IPS-18a (cell line): Measurements from ENCODE around the gene KCNJ6.
"Not testable (repeated sequence)": the region's sequence is repeated elsewhere in the genome, so short reads cannot be mapped to it uniquely, and the experiment has no call there.

Source experiments
- H3K27ac ChIP-seq: one replicate; pipeline ENCODE4 v1.5.1; 2013; ENCODE audit warnings: low read length
- H3K27me3 ChIP-seq: one replicate; pipeline ENCODE4 v1.6.1; 2013; ENCODE audit warnings: mild to moderate bottlenecking, low read length; ENCODE audit not compliant: control insufficient read depth, insufficient read depth
- H3K36me3 ChIP-seq: one replicate; pipeline ENCODE4 v1.6.1; 2013; ENCODE audit warnings: low read depth, low read length; ENCODE audit not compliant: control insufficient read depth
- H3K4me1 ChIP-seq: one replicate; pipeline ENCODE4 v1.6.1; 2013; ENCODE audit warnings: low read depth, low read length; ENCODE audit not compliant: control insufficient read depth
- H3K4me3 ChIP-seq: one replicate; pipeline ENCODE4 v1.5.1; 2013; ENCODE audit warnings: low read length
- H3K9ac ChIP-seq: one replicate; pipeline ENCODE4 v1.6.1; 2013; ENCODE audit warnings: mild to moderate bottlenecking, low read length, moderate library complexity
- H3K9me3 ChIP-seq: one replicate; pipeline ENCODE4 v1.6.1; 2013; ENCODE audit warnings: low read depth, low read length; ENCODE audit not compliant: control insufficient read depth

The KCNJ6 gene

GRCh38 chr21:37764691-37765090 lies 151.6 kb downstream of the KCNJ6 start:
- H3K9me3 ChIP-seq, result peaks cover 5% of the 10 kb centered on the region
- no peaks in the 10 kb centered on the region for H3K27me3 ChIP-seq
- no peak overlapping the region for H3K9ac ChIP-seq
- H3K4me1 ChIP-seq, result peaks cover under 1% of the 10 kb centered on the region
- no peak overlapping the region for H3K27ac ChIP-seq
- no peak overlapping the region for H3K4me3 ChIP-seq
- H3K36me3 ChIP-seq, result no peaks in the 10 kb centered on the region

DNA sequence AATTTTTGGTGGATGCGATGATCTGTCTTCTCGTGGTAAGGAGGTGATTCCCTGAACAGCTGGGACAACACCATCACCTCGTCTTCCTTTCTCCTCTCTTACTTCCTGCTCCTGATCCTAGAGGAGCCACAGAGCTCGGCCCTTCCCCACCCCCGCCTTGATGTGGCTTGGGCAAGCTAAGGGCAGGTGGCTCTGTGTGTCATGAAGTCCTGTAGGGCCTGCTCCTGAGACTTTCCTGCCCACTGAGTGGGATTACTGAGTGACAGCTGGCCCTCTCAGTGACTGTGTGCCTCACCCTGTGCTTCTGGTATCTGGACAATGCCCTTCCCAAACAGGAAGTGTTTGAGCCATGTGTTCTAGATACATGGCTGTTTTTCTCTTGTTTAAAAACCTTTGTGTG lies 153.0 kb downstream of the KCNJ6 start:
- no peak overlapping the region for H3K27ac ChIP-seq

GRCh38 chr21:37762606-37763005 lies 153.7 kb downstream of the KCNJ6 start:
- no peaks in the 10 kb centered on the region for H3K4me1 ChIP-seq
- no peak overlapping the region for H3K27ac ChIP-seq
- H3K27me3 ChIP-seq, result no peaks in the 10 kb centered on the region
- H3K9me3 ChIP-seq, result peaks cover 5% of the 10 kb centered on the region
- H3K9ac ChIP-seq, result no peak overlapping the region
- H3K36me3 ChIP-seq, result no peaks in the 10 kb centered on the region
- H3K4me3 ChIP-seq, result no peak overlapping the region

More for the DNA sequence above, 153.0 kb downstream of the KCNJ6 start:
- Histone ChIP-seq H3K9ac (no peak overlapping the region), H3K4me1 (no peaks in the 10 kb centered on the region), H3K4me3 (no peak overlapping the region), H3K27me3 (no peaks in the 10 kb centered on the region), H3K9me3 (peaks cover 5% of the 10 kb centered on the region), H3K36me3 (no peaks in the 10 kb centered on the region)

- not testable (repeated sequence) for H3K4me1 ChIP-seq, H3K27ac ChIP-seq, H3K4me3 ChIP-seq, H3K9me3 ChIP-seq, H3K36me3 ChIP-seq, H3K9ac ChIP-seq, H3K27me3 ChIP-seq
Measured at GRCh38 chr21:37761406-37761805, 154.9 kb downstream of the KCNJ6 start.

DNA sequence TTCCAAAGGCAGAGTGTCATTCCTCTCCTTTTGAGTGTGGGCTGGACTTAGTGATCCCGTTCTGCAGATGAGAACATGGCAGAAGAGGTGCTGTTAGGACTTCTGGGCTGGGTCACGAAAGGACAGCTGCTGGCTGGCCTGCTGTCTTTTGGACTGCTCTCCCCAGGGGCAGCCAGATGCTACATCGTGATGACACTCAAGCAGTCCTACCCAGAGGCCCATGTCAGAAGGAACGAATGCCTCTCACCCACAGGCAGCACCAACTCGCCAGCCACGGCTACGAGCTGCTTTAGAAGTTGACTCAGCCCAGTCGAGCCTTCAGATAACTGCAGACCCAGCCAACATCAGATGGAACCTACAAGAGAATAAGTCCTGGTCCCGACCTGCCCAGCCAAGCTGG lies 156.5 kb downstream of the KCNJ6 start:
- no peaks in the 10 kb centered on the region for H3K36me3 ChIP-seq
- no peaks in the 10 kb centered on the region for H3K9me3 ChIP-seq
- no peaks in the 10 kb centered on the region for H3K27me3 ChIP-seq
- peaks cover 6% of the 10 kb centered on the region for H3K4me1 ChIP-seq
- no peak overlapping the region for H3K27ac ChIP-seq
- H3K9ac ChIP-seq, result no peak overlapping the region
- no peak overlapping the region for H3K4me3 ChIP-seq

DNA sequence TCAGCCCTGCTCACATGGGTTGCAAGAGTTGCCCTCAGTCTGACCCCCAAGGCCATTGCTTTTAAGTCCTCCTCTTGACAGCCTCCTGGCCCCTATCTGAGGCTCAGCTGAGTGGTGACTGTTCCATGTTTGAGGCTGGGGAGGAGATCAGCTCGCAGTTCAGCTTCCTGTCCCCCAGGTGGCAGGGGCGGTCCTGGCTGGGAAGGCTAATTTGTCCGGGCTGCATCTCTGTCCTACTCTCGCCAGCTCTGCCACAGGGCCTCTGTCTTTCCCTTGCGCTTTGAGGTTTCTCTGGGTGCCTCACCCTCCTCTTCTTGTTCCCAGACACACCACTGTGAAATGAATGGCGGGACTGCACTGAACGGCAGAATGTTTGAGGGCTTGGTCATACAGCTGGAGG lies 157.3 kb downstream of the KCNJ6 start:
- Histone ChIP-seq H3K27ac (no peak overlapping the region), H3K36me3 (no peaks in the 10 kb centered on the region), H3K4me1 (peaks cover 6% of the 10 kb centered on the region), H3K4me3 (no peak overlapping the region), H3K9me3 (no peaks in the 10 kb centered on the region), H3K9ac (no peak overlapping the region), H3K27me3 (no peaks in the 10 kb centered on the region)

- peaks cover 6% of the 10 kb centered on the region for H3K4me1 ChIP-seq
- no peak overlapping the region for H3K27ac ChIP-seq
- no peaks in the 10 kb centered on the region for H3K9me3 ChIP-seq
- no peaks in the 10 kb centered on the region for H3K27me3 ChIP-seq
- H3K4me3 ChIP-seq, result no peak overlapping the region
- H3K36me3 ChIP-seq, result no peaks in the 10 kb centered on the region
- no peak overlapping the region for H3K9ac ChIP-seq
Measured at GRCh38 chr21:37757606-37758376, 158.5 kb downstream of the KCNJ6 start.

GRCh38 chr21:37753122-37753599 lies 163.1 kb downstream of the KCNJ6 start:
- H3K4me1 ChIP-seq, result peaks cover 6% of the 10 kb centered on the region
- no peaks in the 10 kb centered on the region for H3K36me3 ChIP-seq
- no peak overlapping the region for H3K4me3 ChIP-seq
- no peaks in the 10 kb centered on the region for H3K27me3 ChIP-seq
- H3K9ac ChIP-seq, result no peak overlapping the region
- no peak overlapping the region for H3K27ac ChIP-seq
- no peaks in the 10 kb centered on the region for H3K9me3 ChIP-seq

DNA sequence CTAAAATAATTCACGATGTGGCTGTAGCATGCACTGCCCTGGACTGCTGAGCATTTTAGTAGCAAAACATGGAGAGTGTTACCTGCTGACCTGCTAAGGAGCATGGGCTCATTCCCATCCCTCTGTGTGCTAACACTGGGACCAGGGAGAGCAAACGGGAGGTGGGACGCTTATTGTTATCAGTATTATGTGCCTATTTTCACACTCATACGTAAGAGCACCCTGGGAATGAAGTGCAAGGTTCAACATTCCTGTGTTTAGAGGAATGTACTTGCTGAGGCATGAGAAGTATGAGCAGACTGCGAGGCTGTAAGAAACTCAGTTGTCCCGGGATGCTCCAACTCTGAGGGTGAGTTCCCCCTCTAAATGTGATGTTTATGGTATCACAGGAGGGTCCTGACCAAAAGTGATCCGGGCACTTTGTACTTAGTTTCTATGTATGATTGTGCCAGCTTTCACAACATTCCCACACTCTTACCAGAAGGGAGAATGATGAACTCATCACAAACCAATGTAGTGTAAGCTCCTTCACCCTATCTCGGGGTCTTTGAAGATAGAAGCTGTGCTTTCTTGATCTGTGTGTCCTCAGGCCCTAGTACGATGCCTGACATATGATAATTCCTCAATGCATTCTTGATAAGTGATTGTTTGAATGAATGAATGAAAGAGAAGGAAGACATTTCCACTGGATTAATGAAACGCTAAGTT lies 164.8 kb downstream of the KCNJ6 start:
- H3K9me3 ChIP-seq, result no peaks in the 10 kb centered on the region
- H3K4me3 ChIP-seq, result no peak overlapping the region
- H3K4me1 ChIP-seq, result peaks cover 6% of the 10 kb centered on the region
- no peaks in the 10 kb centered on the region for H3K36me3 ChIP-seq
- H3K27me3 ChIP-seq, result no peaks in the 10 kb centered on the region
- no peak overlapping the region for H3K9ac ChIP-seq
- H3K27ac ChIP-seq, result no peak overlapping the region

DNA sequence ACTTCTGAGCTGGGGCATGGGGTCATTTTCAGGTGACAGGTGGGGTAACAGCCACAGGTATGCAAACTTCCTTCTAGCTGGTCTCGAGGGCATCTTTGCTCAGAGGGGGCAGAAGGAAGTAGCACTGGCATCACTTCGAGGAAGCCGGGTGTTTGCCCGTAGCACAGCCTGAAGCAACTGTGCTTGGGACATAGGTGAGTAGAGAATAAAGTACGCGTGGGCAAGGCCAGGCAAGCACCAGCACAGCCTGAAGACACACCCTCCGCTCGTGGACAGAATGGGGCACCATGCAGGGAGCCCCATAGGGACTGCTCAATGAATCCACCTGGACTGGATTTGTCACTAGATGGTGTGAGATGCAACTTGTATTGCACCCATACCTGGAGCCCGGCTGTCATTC lies 167.1 kb downstream of the KCNJ6 start:
- Histone ChIP-seq H3K27me3 (no peaks in the 10 kb centered on the region), H3K4me1 (no peaks in the 10 kb centered on the region), H3K4me3 (no peak overlapping the region), H3K9ac (no peak overlapping the region), H3K36me3 (no peaks in the 10 kb centered on the region), H3K27ac (no peak overlapping the region), H3K9me3 (no peaks in the 10 kb centered on the region)

GRCh38 chr21:37748351-37748750 lies 167.9 kb downstream of the KCNJ6 start:
- no peaks in the 10 kb centered on the region for H3K27me3 ChIP-seq
- H3K9me3 ChIP-seq, result no peaks in the 10 kb centered on the region
- no peaks in the 10 kb centered on the region for H3K36me3 ChIP-seq
- H3K9ac ChIP-seq, result no peak overlapping the region
- no peaks in the 10 kb centered on the region for H3K4me1 ChIP-seq
- H3K27ac ChIP-seq, result no peak overlapping the region
- no peak overlapping the region for H3K4me3 ChIP-seq

GRCh38 chr21:37746849-37747248 lies 169.4 kb downstream of the KCNJ6 start:
- no peaks in the 10 kb centered on the region for H3K9me3 ChIP-seq
- H3K36me3 ChIP-seq, result no peaks in the 10 kb centered on the region
- H3K9ac ChIP-seq, result no peak overlapping the region
- H3K4me3 ChIP-seq, result no peak overlapping the region
- no peak overlapping the region for H3K27ac ChIP-seq
- no peaks in the 10 kb centered on the region for H3K4me1 ChIP-seq
- no peaks in the 10 kb centered on the region for H3K27me3 ChIP-seq
